HG03342 (cell line): ENCODE data around the gene VASH1.

ENCODE experiments used
- ATAC-seq: cut with Tn5 transposase; IDR thresholded peaks from one replicate; pipeline ENCODE4 v1.9.1; 2021; ENCODE audit warnings: mild to moderate bottlenecking, moderate library complexity; ENCODE audit not compliant: unreplicated experiment

VASH1 gene

DNA sequence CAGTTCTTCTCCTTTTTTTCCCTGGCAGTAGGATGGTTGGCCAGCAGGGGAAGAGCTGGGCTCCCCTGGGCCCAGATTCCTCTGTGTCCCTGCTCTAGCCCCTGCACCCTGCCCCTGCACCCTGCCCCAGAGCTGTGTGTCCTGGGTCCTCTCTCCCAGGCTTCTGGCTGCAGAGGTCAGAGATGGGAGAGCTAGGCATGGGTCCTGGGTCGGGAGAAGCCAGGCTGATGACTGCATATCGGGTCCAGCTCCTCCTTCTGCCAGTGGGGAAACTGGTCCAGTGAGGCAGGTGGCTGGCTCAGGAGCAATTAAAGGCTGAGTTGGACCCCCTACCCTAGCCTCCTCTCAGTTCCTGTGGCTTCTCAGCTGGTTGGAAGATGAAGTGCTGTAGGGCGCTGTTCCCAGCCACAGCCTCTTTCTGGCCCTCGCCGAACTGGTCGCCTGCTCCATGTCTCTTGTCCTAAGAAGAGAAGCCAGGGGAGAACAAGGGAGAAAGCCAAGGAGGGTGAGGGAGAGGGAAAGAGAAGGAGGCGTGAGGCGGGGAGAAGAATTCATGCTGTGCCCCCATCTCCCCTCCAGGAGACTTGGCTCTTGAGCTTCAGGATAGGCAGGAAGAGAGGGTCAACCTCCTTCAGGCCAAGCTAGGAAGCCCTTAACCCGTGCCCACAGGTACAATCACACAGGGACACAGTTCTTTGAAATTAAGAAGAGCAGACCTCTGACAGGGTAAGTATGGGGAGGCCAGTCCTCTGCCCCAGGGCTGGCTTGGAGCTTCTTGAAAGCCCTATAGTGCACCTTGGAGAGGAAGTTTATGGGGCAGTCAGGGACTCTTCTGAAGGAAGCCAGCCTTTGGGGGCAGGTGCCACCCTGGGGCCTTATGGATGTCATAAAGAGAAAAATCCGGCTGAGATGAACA is 9.5 kb downstream of the VASH1 start:
- no peak for ATAC-seq

DNA sequence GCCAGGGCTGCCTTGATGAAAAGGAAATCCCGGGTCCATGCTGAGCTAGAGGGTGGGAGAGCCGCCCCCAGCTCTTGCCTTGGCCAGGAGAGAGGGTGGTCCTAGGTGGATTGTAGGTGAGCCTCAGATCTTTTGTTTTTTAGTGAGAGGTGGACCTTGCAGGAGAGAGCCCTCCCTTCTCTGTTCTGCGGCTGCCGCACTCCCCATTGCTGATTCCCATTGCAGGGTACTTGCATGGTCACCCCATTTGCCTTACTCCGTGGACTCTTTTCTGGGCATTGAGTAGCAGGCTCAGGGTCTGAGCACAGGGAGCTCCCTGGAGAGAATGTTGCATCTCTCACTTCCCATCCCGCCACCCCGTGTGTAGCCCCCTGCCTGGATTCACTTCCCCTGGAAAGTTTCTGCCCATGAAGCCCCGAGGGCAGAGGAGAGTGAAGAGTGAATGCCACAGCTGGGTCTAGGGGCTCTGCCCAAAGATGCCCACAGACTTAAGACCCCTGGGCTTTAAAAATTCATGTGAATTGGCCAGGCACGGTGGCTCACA is 10.2 kb downstream of the VASH1 start:
- no peak for ATAC-seq

DNA sequence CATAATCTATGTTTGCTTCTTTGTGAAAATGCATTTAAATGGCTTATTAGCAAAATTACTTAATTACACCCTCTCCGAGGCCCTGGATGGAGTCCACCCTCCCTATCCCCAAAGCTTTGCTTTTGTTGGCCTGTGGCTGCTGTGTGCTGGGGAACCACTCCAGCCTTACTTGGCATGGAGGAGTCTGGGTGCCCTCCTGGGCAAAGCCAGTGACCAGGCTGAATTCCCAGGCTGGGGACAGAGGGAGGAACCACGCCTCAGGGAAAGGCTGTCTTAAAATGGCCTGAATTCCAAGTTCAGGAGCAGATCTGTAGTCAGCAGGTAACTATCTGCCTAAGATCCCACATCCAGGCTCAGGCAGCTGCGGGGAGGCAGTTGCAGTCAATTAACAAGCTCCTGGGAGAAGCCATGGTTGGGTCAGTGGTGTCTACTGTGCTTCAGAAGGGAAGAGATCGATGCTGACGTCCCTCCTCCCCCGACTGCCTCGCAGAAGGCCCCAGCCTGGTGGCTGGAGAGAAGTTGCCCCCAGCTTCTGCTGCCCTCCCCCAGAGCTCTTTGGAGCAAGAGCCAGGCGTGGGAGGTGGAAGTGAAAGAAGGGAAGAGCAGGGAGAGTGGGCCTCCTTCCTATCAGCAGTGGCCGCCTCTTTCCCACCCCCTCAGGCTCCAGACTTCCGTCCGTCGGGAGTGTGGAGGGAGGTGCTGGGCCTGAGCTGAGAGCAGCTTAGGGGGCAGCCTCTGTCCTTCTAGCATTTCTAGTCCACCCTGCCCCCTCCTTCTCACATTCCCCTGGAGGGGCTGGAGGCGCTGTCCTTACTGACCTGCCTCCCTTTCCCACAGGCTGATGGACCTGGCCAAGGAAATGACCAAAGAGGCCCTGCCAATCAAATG is 11.3 kb downstream of the VASH1 start:
- no peak for ATAC-seq

DNA sequence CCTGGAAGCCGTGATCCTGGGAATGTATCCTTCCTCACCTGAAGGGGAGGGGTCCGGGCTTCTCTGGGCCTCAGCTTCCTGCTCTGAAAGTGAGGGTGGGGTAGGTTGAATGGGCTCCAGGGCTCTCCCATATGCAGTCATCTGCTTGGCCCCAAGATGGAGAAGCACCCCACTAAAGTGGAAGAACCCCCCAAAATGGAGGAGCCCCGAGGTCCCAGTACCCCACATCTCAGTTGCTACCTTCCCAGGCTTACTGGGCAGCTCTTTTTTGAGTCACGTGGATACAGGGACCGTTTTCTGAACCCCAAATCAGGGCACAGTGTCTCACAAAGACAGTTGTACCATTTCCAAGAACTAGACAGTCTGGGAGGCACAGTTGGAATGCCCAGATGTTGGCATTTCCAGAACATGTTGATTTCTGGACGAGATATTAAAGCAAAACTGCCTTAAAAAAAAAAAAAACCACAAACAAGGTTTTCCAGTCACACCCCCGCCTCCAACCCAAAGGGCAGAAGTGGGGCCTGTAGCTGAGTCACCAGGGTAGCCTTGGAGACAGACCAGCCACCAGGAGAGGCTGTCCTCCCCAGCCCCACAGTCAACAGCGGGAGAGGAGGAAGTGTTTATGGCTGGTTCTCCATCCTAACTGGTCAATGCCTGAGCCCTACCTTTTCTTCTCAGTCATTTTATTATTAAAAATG is 12.1 kb downstream of the VASH1 start:
- ATAC-seq = no peak

DNA sequence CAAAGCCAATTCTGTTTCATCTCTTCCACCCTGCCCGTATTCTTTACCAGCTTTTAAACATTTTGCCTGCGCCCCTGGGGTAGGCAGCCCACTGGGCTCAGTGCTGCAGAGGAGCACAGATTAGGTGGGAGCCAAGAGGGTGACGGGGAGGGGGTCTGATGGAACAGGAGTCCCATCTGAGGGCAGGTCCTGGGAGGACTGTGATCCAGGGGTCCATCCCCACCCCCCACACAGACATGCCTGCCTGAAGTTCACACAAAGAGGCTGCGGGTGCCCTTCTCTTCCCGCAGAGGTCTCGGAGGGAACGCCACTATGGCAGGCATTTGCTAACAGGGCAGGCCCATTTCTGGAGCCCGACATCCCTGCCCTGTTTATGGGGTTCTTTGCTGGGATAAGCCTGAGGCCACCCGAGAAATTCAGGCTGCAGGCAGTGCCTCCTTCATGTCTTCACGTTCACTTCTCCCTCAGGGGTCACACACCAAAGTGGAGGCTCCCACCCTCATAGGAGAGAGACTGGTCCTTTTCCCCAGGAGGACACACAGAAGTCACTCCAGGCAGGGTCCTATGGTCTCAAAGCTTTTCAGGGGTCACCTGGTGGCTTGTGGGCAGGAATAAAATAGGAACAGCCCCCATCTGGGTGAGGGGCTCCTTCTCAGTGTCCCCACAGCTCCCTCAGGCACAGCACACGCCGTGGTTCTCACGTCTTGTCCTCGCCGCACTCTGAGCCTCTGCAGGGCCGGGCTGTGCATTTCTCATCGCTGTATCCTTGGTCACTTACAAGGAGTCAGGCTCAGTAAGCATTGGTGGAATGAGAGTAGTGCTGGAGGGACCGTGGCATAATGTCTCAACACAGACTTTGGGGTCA is 12.9 kb downstream of the VASH1 start:
- ATAC-seq = no peak

DNA sequence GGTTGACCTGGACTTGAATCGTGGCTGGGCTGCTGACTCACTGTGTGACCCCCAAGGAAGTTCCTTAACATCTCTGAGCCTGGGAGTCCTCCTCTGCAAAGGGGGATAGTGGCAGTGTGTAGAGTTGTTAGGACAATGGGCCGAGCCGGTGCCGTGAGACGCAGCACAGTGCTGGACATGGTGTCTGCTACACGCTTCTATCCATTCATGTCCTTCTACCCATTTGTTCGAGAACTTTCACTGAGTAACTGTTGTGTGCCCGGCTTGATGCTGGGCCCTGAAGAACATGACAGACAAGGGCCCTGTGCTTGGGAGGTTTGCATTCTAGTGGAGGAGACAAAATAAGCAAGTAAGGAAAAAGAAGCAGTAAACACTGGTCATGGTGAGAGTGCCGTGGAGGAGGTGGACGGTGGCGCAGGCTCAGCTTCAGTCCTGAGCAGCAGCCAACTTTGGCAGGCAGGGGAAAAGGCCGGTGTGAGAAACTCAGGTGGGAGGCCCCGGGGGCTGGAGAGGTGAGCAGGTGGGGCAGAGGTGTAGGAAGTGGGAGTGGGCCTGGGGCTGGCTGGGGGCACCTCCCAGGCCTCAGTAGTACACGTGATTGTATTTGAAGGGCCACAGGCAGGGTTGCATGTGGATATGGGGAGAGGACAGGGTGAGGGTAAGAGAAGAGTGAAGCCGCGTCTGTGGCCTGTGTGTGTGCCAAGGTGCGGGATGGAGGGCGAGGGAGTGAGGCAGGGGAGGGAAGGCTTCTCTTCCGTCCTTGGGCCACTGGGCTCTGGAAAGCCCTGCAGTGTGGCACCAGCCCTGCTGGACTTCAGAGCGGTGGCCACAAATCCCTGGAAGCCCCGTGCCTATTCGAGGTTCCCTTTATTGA is 13.8 kb downstream of the VASH1 start:
- no peak for ATAC-seq

DNA sequence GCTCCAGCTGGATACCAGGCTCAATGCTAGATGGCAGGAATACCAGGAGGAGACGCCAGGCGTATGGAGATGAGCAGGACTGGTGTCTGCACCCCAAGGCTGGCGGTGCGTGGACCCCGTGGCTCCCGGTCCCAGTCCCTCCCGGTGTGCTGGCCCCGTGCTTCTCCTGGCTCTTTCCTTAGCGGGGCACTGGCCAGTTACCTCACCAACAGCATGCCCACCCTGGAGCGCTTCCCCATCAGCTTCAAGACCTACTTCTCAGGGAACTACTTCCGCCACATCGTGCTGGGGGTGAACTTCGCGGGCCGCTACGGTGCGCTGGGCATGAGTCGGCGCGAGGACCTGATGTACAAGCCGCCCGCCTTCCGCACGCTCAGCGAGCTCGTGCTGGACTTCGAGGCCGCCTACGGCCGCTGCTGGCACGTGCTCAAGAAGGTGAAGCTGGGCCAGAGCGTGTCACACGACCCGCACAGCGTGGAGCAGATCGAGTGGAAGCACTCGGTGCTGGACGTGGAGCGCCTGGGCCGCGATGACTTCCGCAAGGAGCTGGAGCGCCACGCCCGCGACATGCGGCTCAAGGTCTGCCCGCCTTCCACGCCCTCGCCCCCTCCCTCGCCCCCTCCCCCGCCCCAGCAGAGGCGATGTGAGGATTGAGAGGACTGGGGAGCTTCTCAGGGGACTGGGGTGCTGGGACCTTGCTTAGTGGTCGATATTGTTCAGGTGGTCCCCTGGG is 14.6 kb downstream of the VASH1 start:
- no peak for ATAC-seq

DNA sequence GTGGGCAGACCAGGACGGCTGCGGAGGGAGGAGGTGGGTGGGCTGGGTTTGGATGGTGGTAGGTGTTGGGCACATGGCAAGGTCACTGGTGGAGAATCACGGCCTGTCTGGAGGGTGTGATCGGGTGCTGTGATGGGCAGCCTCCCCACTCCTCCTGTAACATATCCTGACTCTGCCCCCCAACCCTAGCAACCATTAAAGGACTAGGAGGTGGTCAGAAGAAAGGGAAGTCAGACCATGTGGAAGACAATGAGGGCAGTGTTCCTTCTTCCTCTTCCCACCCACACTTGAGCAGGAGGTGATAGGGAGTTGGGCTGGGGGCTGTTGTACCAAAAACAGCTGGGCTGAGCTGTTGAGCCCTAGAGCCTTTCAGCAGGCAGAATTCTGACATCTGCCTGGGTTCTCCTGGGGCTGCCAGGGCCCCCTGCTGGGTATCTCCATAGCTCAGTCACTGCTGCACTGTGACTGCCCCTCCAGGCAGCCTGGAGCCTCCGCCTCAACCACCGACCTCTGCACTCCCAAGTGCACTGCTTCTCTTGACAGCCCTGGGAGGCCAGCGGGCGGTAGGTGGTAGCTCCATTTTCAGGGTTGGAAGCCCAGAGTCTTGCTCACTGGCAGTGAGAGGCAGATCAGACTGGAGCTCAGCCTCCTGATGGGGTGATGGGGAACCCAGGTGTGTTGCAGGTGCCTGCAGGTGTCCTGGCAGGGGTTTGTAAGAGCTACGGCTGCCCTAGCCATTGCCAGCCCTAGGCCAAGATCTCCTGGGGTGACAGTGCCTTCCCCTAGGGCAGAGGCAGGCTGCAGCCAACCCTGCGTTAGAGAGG is 15.4 kb downstream of the VASH1 start:
- ATAC-seq = no peak

DNA sequence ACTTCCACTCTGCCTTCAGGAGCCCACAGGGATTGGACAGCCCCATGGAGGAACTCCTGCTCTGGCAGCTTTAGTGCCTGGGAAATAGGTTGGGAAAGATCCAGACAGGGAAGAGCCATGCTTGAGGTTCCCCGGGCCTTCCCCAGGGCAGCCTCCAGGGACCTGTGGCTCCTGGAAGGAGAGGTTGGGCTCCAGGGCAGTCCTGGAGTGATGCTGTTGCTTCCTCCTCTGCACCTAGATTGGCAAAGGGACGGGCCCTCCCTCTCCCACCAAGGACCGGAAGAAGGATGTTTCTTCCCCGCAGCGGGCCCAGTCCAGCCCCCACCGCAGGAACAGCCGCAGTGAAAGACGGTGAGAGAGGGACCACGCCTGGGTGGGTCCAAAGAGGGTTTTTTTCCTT is 16.5 kb downstream of the VASH1 start:
- ATAC-seq = no peak

DNA sequence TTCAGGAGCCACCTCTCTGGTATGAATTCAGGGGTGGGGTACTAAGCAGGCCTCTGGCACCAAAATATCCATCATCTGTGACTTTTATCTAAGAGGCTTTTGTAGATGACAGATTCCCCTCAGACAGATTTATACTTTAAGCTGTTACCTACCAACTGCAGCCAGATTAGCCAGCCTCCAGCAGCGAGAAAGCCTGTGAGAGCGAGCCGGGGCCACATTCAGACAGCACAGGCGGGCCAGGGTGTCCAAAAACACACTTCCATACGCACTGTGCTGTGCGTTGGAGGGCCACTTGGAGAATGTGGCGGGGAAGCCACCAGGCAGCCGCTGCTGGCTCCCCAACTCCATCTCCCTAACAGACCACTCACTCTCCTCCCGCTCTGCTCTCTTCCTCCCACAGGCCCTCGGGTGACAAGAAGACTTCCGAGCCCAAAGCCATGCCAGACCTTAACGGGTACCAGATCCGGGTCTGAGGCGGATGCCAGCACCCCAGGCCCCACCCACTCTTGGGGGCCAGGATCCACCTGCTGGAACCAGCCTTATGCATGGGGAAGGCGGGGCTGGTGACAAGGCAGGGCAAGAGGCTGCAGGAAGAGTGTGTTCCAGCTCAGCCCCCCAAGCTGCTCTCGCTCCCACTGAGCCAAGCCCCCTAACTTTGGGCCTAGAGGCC is 17.4 kb downstream of the VASH1 start:
- ATAC-seq = no peak

DNA sequence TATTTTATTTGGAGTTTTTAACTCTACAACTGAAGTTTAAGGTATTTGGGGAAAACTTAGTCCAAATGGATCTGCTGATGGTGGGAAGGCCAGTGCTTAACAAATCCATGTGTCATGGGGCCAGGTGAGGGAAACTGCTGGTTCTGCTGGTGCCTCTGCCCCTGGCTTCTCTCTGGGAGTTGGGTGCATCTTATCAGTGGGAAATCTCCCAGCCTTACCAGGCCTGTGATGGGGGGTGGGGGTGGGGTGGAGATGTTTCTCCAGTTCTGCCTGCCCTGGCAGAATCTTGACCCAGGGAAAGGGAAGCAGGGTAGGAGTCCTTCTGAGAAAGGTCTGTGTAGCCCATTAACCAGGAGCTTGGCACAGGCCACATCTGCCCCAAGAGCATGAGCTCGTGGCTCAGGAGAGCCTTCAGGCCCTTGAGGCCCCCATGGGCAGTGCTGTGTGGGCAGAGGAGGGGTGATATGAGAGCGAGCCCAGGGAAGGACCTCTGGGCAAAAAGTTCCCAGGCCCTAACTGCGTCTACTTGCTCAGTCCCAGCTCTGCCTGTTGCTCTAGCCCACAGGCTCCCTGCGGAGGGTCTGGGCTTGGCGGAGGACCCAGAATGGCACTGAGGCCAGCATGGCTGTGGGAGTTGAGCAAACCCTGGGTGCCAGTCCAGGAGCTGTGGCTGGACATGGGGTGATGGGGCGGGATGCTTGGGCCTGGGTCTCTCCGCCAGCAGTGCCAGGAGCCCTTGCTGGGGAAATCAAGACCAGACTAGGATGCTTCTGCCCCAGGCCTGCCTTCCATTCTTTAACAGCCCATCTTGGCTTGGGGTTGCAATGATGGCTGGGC is 18.2 kb downstream of the VASH1 start:
- ATAC-seq = no peak

DNA sequence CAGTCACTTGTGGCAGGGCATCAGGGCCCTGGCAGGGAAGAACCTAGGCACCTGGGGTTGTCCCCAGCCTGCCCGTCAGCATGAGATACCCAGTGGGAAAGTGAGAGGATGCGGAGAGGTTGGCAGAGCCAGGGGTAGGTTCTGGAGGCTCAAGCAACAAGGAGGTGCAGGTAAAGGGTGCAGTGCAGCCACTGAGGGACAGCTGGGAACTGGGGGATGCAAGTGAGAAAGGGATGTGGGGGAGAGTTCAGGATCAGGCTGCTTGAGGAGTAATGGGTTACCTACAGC is 18.7 kb downstream of the VASH1 start:
- no peak for ATAC-seq

DNA sequence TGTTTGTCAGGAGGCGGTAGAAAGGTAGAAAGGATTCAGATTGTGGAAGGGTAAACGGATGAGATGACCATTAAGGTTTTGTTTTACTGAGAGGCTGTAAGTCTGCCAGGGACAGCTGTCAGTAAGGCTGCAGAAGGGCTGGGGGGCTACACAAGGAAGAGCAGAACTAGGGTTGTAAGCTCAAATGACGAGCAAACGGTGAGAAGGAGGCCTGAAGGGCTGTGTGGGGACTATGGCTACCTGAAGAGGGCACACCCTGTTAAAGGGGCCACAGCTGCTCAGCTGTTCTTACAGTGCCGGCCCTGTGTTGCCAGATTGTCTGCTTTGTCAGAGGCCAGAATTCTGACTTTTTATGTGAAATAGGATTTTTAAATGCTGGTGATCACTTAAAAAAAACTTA is 19.1 kb downstream of the VASH1 start:
- ATAC-seq = no peak

DNA sequence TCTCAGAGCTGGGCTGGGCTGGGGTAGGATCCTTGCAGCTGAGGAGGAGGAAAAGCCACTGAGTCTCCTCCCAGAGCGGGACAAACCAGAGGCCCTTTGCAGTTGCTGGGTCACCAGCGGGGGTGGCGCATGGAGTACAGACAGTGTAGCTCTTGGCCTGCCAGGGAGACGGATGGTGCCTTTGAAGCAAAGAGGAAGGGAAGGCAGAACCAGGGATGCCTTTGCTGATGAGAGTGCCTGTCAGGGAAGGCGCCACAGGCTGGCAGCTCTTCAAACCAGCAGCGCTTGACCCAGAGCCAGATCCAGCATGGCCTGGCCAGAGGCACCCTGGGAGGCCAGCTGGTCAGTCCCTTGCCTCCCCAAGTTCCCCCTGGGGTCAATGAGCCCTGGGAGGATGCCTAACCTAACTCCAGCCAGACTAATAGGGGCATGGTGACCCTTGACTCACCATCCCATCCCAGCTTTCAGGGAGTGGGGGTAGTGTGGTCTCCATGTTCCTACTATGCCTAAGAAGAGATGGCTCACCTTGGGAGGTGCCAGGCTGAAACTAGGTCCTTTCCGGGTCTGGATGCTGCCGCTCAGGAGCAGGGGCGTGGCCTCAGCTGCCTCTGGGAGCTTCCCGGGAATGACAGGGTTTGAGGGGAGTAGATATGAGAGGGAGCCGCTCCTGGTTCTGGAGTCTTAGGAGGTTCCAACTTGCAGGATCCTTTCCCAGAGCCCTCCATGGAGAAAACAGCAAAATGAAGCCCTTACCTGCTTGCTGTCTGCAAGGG is 19.8 kb downstream of the VASH1 start:
- no peak for ATAC-seq

DNA sequence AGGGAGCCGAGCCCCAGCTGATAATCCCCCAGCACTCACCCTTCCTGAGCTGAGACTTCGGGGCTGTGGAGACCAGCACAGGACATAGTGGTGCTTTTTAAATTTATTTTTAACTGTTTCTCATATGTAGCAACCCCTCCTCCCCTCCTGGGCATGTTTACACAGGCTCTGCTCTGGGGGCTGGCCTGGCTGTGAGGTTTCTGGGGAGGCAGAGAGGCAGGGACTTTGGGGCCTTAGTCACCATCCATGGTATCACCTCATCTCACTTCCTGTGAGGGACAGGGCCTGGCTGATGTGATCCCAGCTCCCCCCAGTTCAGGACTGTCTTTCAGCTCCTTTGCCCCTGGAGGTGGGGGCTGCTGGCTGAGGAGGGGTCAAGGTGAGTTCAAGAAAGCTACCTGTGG is 20.4 kb downstream of the VASH1 start:
- ATAC-seq = no peak
